GM12872 (cell line): ENCODE data around the gene PIGQ.

ENCODE experiments used
- CTCF ChIP-seq: IDR thresholded peaks from 3 replicates; pipeline ENCODE4 v1.5.1; 2011; ENCODE audit warnings: low read depth, mild to moderate bottlenecking, low read length, moderate library complexity; ENCODE audit not compliant: insufficient read depth

PIGQ gene

GRCh38 chr16:559411-560203 is 10.2 kb upstream of the PIGQ start:
- TF ChIP-seq CTCF, result no peak

- no peak for TF ChIP-seq CTCF
These were observed 9.5 kb upstream of the PIGQ start, which contains the start of gene PRR35 for GRCh38 chr16:560204-560700. Gene PRR35 (plus strand): TSS chr16:560394. CDS start chr16:563295, 2,901 bp downstream.

- no peak for TF ChIP-seq CTCF
These were observed 8.9 kb upstream of the PIGQ start for GRCh38 chr16:560701-561412.

- TF ChIP-seq CTCF, result no peak
These were observed 8.4 kb upstream of the PIGQ start for GRCh38 chr16:561413-561794.

- TF ChIP-seq CTCF, result no peak
These were observed 7.5 kb upstream of the PIGQ start for GRCh38 chr16:561957-562938.

GRCh38 chr16:563072-563644 is 6.6 kb upstream of the PIGQ start:
- TF ChIP-seq CTCF, result no peak
